ENCODE results near the gene ADAMTSL3. TPM values are rescaled to one million over a fixed set of nuclear protein-coding genes. Genes with fewer than 3 reads are reported as not detected.

The ADAMTSL3 gene
- total RNA-seq, 1 donor from 2014 or later = 13.2 TPM

- H3K4me3 Mint-ChIP-seq = no peak overlapping the region
- H3K4me1 Mint-ChIP-seq = no peaks in the 10 kb centered on the region
- peaks cover 19% of the 10 kb centered on the region for H3K9me3 Mint-ChIP-seq
- H3K27ac Mint-ChIP-seq = no peak overlapping the region
- H3K27me3 Mint-ChIP-seq (ENCODE audit: low read depth) = no peaks in the 10 kb centered on the region
- no peak for TF ChIP-seq CTCF (IDR thresholded peaks at IDR 0.05; ENCODE audit: unreplicated experiment)
- H3K36me3 Mint-ChIP-seq = no peaks in the 10 kb centered on the region
- DNase-seq (ENCODE audit: low spot score in 2 of 2, unreplicated experiment in 2 of 2) = no peak
Observed at GRCh38 chr15:83626171-83626802, 27.6 kb upstream of the ADAMTSL3 start.

- peaks cover 14% of the 10 kb centered on the region for H3K27me3 Mint-ChIP-seq (ENCODE audit: low read depth)
- DNase-seq (ENCODE audit: low spot score in 2 of 2, unreplicated experiment in 2 of 2) = no peak
- no peak overlapping the region for H3K27ac Mint-ChIP-seq
- no peak for TF ChIP-seq CTCF (IDR thresholded peaks at IDR 0.05; ENCODE audit: unreplicated experiment)
- H3K4me1 Mint-ChIP-seq = no peaks in the 10 kb centered on the region
- no peaks in the 10 kb centered on the region for H3K36me3 Mint-ChIP-seq
- H3K4me3 Mint-ChIP-seq = no peak overlapping the region
- peaks cover 22% of the 10 kb centered on the region for H3K9me3 Mint-ChIP-seq
Observed at GRCh38 chr15:83631534-83631933, 22.4 kb upstream of the ADAMTSL3 start.

- peaks cover 29% of the 10 kb centered on the region for H3K9me3 Mint-ChIP-seq
- no peak for TF ChIP-seq CTCF (IDR thresholded peaks at IDR 0.05; ENCODE audit: unreplicated experiment)
- no peak overlapping the region for H3K4me3 Mint-ChIP-seq
- H3K27ac Mint-ChIP-seq = no peak overlapping the region
- peaks cover 3% of the 10 kb centered on the region for H3K4me1 Mint-ChIP-seq
- H3K27me3 Mint-ChIP-seq (ENCODE audit: low read depth) = peaks cover 37% of the 10 kb centered on the region
- DNase-seq (ENCODE audit: low spot score in 2 of 2, unreplicated experiment in 2 of 2) = no peak
- peaks cover 5% of the 10 kb centered on the region for H3K36me3 Mint-ChIP-seq
Observed at GRCh38 chr15:83643201-83643600, 10.7 kb upstream of the ADAMTSL3 start.

DNA sequence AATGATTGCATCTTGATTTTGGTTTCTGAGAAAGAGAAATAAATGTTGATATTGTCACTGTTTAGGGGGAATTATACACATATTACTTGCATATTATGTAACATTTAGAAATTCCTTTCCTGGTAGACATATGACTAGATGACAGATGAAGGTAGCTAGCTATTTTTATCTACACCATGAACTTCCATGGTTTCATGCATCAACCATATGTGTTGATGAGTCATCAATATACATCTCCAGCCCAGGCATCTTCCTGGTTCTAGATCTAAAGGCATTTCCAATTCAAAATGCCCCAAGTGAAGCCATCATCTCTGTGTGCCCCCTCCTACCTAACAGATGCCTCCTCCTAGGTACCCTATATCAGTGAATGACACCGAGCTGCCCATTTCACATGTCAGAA, 9.5 kb upstream of the ADAMTSL3 start:
- Mint-ChIP-seq H3K4me3 (no peak overlapping the region), H3K27me3 (ENCODE audit: low read depth) (peaks cover 46% of the 10 kb centered on the region), H3K9me3 (peaks cover 23% of the 10 kb centered on the region), H3K36me3 (peaks cover 5% of the 10 kb centered on the region), H3K4me1 (peaks cover 3% of the 10 kb centered on the region), H3K27ac (no peak overlapping the region)
- no peak for TF ChIP-seq CTCF (IDR thresholded peaks at IDR 0.05; ENCODE audit: unreplicated experiment)
- no peak for DNase-seq (ENCODE audit: low spot score in 2 of 2, unreplicated experiment in 2 of 2)

DNA sequence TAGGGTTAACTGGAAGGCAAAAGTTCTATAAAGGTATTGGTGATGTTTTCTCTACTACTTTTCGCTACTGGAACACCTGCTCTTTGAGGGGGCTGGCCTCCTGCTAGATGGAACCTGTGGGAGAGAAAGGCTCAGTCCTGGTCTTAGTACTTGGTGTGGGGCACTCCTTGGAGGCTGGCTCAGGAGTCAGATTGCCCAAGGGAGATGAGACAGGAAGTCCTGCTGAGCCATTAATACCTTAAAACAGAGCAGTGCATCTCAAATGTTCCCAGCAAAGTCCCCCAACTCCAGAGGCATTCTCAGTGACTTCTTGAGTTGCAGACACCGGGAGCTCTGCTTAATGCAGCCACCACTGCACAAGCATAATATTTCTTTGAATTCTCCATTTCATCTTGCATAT, 3.1 kb upstream of the ADAMTSL3 start:
- peaks cover 83% of the 10 kb centered on the region for H3K27me3 Mint-ChIP-seq (ENCODE audit: low read depth)
- no peaks in the 10 kb centered on the region for H3K9me3 Mint-ChIP-seq
- DNase-seq (ENCODE audit: low spot score in 2 of 2, unreplicated experiment in 2 of 2) = no peak
- no peaks in the 10 kb centered on the region for H3K36me3 Mint-ChIP-seq
- H3K4me1 Mint-ChIP-seq = peaks cover 3% of the 10 kb centered on the region
- no peak overlapping the region for H3K27ac Mint-ChIP-seq
- TF ChIP-seq CTCF (IDR thresholded peaks at IDR 0.05; ENCODE audit: unreplicated experiment) = no peak
- H3K4me3 Mint-ChIP-seq = no peak overlapping the region

- H3K4me3 Mint-ChIP-seq = no peak overlapping the region
- no peaks in the 10 kb centered on the region for H3K36me3 Mint-ChIP-seq
- H3K4me1 Mint-ChIP-seq = peaks cover 3% of the 10 kb centered on the region
- DNase-seq (ENCODE audit: low spot score in 2 of 2, unreplicated experiment in 2 of 2) = no peak
- H3K27ac Mint-ChIP-seq = no peak overlapping the region
- H3K9me3 Mint-ChIP-seq = no peaks in the 10 kb centered on the region
- TF ChIP-seq CTCF (IDR thresholded peaks at IDR 0.05; ENCODE audit: unreplicated experiment) = no peak
- peaks cover 88% of the 10 kb centered on the region for H3K27me3 Mint-ChIP-seq (ENCODE audit: low read depth)
Observed at GRCh38 chr15:83651541-83651940, 2.4 kb upstream of the ADAMTSL3 start.
